Measurements from ENCODE around the gene IER5.

GRCh38 chr1:181113059-181113641, 24.6 kb downstream of the IER5 start:
- no peak for TF ChIP-seq MAFK (conservative IDR thresholded peaks at IDR 0.05 in 1 of 2, IDR thresholded peaks at IDR 0.05 in 1 of 2; ENCODE audit: low read length in 2 of 2)
- no peak for TF ChIP-seq REST (IDR thresholded peaks at IDR 0.05; ENCODE audit: borderline replicate concordance in 1 of 2, low read depth in 1 of 2, low read length in 2 of 2)
- no peak for TF ChIP-seq CHD2 (IDR thresholded peaks at IDR 0.05; ENCODE audit: low read depth, low read length)
- TF ChIP-seq KIAA2018 (CRISPR knock-in tag; IDR thresholded peaks at IDR 0.05; ENCODE audit: borderline replicate concordance) = no peak
- no peak for TF ChIP-seq ZNF562 (CRISPR knock-in tag; IDR thresholded peaks at IDR 0.05; ENCODE audit: borderline replicate concordance)
